ENCODE data around the gene TOM1.

- no peak for TF ChIP-seq EZH2 (IDR thresholded peaks at IDR 0.05; ENCODE audit: low read length, unreplicated experiment)
- TF ChIP-seq EZH2phosphoT487 (IDR thresholded peaks at IDR 0.05; ENCODE audit: borderline replicate concordance, low read length) = no peak
- TF ChIP-seq CTCF (conservative IDR thresholded peaks at IDR 0.05; ENCODE audit: low read depth, low read length) = no peak
Measured at GRCh38 chr22:35354068-35354467, 54.4 kb downstream of the TOM1 start.
